GM12892 (cell line): ENCODE measurements around the gene ZNF454.

Experiments
- POLR2A ChIP-seq: IDR thresholded peaks from 2 replicates; pipeline ENCODE4 v1.6.1; 2011; ENCODE audit warnings: low read depth, low read length, control low read depth
- POLR2AphosphoS5 ChIP-seq: IDR thresholded peaks from 2 replicates; pipeline ENCODE4 v1.6.1; 2011; ENCODE audit warnings: low read depth, low read length, control low read depth

GRCh38 chr5:179006564-179006963 is 65.6 kb downstream of the ZNF454 start:
- no peak for TF ChIP-seq POLR2AphosphoS5
- no peak for TF ChIP-seq POLR2A
